COLO668 (cell line): ENCODE results near the gene AGA.

Source experiments
- DNase-seq: peaks from one replicate; lab custom pipeline; 2025; ENCODE audit not compliant: unreplicated experiment; lab: John Stamatoyannopoulos, UW

The AGA gene

DNA sequence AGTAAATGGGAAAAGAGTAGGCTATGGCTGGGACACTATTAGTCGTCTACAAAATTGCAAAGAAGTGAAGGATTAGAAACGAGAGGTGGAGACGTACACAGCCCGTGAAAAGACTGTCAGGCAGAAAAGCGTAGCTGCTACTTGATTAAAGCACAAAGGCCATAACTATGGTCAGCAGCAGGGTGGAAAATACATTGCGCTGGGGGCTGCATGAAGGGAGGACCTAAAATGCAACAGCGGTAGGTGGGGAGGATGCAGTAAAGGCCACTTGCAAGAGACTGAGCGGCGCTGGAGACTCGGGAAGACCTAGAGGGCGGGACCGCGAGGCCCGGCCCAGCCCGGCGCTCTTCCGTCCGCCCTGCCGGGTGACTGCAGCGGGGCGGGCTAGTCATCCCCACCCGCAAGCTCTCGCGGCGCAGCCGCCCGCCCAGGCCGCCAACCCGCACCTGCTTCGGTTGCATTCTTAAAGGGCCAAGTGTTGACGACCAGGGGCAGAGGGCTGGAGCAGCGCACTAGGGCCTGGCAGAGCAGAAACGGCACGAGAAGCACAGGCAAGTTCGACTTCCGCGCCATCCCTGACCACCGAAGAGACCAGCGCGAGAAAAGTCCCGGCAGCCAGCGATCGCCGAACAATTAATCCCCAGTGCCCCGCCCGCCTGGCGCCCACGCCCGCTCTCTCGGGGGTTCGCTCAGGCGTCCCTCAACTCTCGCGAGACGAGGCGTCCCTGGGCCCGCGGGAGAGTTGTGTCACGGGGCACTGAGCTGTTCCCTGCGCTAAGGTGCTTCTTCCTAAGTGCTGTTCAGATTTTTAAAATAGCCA, at the start of gene AGA:
AGA (minus strand) TSS at position 635 of the 820 bp plus-strand sequence; CDS start at position 573, 62 bp downstream.
- DNase-seq = peak; percentile 95

DNA sequence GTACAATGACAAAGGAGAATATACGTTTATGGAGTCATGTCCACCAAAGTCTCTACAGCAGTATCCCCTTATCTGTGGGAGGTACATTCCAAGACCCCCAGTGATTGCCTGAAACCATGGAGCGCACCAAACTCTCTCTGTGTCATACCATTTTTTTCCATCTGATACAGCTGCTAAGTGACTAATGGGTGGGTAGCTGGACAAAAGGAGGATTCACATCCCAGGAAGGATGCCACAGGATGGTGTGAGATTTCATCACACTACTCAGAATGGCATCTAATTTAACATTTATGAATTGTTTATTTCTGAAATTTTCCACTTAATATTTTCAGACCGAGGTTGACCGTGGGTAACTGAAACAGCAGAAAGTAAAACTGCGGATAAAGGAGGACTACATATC, 49.8 kb upstream of the AGA start:
- no peak for DNase-seq

DNA sequence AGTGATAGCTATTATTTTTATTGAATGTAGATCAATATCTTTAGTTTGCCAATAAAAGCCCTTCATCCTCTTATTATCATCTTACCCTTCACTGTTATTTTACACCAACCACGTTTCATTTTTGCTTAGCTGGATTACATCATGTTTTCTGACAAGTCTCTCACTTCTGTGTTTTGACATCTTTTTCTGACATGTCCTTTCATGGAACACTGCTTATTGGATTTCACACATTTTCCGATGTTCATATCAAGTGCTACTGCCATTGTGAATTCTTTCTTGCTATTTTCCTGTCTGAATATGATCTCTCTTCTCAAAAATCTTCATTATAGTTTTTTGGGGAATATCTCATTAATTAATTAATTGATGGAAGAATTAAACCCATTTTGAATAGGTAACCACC, 48.5 kb upstream of the AGA start:
- no peak for DNase-seq

DNA sequence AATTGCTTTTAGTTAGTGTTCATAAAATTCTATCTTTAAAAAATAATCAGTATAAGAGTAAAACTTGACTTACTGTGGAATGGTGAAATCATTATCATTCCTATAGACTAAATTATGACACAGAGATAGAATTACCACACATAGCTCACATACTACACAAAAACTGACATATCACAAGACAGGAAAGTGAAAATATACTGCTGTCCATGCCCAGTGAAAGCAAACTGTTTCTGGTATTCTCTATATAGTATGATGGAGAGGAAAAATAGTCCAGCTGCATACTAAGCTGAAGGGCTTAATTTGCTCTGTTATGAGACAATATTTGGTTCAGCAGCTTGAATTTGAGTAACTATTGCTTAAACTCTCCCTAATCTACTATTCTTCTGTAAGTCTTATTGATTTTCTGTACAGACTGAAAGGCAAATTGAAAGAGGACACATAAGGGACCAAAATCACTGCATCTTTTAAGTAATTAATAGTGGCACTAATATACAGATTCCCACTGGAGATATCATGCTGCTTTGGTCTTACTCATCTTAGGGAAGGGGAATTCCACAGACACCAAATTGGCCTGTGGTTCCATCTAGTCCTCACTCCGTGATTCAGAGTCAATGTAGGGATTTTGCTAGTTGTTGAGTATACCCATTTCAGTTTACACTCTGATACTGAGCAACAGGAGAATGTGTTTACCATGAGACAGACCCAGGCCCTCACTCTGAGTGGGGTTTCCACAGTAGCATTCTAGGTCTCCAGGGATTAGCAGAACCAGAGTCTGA, 47.4 kb upstream of the AGA start:
- DNase-seq = no peak

DNA sequence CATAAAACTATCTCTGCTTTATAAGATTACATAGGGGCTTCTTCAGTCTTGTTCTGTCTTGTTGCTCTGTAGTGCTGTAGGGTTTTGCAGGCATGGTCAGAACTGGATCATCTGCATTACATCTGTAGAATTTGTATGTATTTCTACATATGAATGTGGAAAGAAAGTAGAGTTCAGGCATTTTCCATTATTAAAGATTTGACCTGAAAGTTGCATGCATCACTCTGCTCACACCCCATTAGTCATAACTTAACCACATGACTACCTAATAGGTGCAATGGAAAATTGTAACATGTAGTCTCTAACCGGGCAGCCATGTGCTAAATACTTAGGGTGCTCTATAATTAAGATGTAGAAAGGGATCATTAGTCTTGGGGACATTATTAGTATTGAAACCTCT, 45.7 kb upstream of the AGA start:
- no peak for DNase-seq

DNA sequence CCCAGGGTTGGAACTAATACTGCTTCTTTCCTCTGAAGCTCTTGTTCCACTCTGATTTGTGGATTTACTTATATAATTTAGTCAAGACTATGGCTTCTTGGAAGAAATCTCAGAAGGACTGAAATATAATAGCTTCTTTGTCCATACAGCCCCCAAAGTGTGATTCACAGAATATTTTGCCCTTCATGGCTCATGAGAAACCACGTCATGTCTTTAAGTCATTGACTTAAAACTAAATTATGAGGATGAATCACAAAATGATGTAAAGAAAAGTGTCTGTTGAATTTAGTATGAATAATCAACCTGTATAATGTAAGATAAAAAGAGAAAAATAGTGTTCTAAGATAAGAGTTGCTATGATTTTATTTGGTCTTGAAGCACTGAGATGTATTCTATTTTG, 43.3 kb upstream of the AGA start:
- no peak for DNase-seq

DNA sequence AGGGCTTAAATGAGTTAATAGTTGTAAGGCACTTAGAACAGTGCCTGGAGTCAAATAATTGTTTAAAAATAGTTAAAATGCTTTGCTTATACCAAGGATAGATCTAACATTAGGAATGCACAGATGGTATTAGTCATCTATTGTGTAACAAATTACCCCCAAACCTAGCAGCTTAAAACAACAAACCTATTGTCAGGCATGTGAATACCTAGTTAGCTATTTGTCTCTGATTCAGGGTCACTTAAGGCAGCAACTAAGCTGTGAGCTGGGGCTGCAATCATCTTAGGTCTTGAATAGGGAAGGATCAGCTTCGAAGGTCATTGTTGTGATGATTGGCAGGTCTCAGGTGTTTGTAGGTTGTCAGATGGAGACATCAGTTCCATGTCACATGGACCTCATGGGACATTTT, 42.4 kb upstream of the AGA start:
- no peak for DNase-seq

DNA sequence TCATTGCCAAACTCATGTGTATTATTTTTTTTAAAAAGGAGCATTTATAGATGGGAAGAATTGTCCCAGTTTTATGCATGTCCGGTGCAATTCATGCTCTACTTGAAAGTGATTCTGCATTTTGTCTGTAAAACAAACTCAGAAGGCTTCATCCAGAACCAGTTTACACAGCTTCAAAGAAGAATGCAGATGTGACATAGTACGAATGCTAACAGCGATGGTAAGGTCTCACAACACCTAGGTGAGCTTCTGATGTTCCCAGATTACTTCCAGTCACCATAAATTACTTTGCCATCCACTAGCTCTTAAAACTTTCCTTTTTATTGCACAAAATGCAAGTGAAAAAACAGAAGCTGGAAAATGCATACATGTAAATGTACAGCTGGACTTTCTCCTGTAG, 41.5 kb upstream of the AGA start:
- no peak for DNase-seq

DNA sequence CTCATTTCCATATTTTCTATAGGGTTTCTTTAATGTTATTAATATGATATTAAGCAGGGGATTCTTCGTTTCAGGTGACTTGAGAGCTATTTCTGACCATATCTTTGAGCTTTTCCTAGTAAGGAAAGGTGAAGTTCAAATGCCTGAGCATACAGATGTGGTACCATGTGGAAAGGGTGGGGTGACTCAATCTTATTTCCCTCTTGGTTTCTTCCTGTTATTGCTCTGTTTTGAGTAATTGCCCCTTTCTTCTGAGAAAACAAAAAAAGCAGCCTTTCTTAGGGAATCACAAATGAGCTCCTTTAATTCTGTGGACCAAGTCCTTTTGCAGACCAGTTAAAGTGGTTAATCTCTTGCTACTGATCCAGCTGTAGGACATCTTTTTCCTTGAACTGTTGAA, 41.0 kb upstream of the AGA start:
- no peak for DNase-seq

DNA sequence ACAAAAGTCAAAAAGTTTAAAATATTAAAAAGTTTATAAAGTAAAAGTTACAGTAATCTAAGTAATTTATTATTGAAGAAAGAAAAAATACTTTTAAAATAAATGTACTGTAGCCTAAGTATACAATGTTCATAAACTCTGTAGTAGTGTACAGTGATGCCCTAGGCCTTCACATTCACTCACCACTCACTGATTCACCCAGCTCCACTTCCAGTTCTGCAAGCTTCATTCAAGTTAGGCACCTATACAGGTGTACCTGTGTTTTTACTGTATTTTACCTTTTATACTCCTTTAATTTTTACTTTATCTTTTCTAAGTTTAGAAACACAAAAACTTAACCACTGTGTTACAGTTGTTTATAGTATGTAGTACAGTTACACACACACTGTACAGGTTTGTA, 40.1 kb upstream of the AGA start:
- DNase-seq = no peak

DNA sequence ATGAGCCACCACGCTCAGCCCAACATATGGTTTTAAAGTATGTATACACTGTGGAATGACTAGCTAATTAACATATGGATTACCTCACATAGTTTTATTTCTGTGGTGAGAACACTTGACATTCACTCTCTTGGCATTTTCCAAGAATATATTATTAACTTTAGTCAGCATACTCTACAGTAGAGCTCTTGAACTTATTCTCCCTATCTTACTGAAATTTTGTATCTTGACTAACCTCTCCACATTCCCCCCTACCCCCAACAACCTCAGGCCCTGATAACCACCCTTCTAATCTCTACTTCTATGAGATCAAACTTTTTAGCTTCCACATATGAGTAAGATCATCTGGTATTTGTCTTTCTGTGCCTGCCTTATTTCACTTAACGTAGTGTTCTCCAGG, 38.6 kb upstream of the AGA start:
- no peak for DNase-seq

DNA sequence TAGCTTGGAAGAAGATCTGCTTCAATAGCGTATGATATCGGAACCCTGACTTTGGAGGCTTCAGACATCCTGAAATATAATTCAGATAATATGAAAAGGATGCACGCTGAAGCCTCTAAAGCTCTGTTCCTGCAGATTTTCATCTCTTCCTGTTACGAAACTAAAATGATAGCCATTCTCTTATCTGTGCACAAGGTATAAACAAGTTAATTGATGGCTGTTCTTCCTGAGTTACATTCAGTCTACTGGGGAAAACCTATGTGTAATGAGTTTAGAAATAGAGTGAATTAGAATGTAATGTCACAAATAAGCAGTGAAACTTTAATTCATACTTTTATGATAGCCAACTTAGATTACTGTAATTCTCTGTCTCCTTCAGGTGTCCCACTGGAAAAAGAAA, 36.8 kb upstream of the AGA start:
- DNase-seq = no peak

DNA sequence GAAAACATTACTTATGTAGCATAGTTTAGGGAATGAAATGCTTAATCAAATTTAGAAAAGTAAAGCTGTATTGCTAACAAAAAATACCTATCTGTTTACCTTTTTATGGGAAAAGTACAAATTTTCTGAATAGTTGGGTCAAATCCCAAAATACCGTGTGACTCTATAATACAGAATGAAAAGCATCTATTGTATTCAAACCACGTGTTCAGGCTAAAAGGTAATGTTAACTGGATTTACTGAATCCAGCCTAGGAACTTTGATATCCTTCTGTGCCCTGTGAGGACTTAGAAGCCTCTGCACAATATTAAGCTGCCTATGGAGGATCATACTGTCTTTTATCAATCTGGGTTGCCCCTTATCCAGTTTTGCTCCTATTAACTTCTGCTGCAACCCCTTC, 36.3 kb upstream of the AGA start:
- no peak for DNase-seq

DNA sequence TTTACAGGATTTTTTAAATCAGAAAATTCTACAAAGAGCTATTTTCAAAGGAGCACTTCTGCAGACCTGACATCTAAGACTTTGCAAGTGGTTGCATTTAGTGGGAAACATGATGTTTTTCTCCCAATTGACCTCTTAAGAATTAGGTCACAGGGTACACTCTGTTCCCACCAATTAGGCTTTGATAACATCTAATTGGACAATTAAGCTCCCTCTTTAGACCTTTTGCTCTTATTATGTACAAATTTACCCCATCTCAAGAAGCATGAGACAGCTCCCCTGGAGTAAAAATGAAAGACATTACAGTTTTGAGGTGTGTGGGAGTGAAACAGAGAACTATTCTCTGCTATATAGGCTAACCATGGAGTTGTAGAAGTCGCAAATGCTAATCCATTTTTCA, 31.8 kb upstream of the AGA start:
- no peak for DNase-seq

DNA sequence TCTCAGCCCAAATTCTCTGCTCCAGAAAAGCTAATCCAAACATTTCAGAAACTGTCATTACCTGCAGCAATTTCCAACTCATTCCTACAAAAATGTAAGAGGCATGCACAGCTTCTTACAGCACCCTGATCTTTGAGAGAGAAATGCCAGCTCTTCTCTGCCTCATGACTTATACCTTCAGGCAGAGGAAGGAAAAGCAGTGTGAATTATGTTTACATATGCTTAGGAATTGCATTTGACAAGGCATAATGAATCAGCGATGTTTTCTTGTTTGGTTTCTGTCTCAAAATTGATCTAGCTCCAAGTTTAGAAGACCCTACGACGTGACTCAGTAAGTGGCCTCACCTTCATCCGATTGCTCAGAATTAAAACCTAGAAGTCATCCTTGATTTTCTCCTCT, 21.8 kb upstream of the AGA start:
- no peak for DNase-seq

DNA sequence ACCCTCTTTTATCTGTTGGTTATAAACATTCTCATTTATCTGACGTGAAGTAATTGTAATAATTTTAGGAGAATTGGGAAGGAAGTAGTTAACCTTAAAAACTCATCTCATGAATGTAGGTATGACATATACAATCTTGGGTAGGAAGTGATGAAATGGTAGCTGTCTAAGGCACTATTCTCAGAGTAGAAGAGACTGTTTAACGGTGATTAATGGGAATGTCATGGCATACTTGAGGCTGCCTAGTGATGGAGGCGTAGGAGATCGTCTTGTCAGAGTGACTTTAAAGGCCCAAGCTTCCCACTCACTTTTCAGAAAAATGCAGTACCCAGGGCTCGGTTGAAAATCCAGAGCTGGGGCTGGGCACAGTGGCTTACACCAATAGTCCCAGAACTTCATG, 19.4 kb upstream of the AGA start:
- DNase-seq = no peak

DNA sequence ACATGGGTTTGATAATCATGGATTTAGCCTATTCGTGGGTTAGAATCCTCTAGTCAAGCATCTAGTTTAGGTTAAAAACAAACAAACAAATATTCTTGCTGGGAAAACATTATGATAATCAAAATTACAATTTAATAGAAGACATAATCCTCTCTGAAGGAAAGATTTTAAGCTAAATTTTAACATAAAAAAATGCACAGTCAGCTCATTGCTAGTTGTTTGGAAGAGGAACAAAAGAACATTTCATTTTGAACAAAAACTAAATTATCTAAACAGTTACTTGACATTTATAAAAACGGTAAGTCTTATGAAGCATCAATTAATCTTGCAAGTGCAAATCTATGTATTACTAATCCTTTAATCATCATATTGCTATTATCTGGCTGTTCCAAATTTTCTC, 18.2 kb upstream of the AGA start:
- DNase-seq = no peak

DNA sequence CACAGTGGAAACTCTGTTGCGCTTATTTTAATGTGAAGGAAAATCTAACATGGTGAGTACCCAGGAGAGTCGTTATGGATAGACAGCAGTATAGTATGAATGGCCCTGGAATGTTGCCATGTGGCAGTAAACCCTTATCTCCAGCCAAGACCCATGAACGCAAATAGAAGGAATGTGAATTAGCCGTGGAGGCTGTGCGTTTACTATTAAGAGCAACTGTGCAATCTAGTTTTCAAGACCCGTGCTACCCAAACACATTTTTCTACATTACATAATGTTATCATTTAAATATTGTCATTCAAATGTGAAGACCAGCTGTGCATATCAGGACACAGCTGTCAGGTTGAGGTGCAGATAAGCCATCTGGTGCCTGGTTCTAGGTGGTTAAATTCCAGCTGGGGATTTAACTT, 13.3 kb upstream of the AGA start:
- DNase-seq = no peak

DNA sequence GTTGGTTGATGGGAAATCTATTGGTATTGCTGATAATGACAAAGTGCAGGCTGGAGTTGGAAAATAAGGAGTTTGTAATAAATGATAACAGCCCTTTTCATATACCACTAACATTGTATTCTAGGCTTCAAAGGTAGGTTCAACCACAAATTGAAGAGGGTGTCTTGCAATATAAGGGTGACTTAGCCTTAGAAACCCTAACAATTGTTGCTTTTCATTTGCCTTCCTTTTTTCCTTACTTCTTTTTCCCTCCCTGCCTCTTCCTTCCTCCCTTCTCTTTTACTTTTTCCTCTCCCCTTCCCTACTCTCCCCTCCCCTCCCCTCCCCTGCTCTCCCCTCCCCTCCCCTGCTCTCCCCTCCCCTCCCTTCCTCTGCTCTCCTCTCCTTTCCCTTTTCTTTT, 10.9 kb upstream of the AGA start:
- DNase-seq = no peak

DNA sequence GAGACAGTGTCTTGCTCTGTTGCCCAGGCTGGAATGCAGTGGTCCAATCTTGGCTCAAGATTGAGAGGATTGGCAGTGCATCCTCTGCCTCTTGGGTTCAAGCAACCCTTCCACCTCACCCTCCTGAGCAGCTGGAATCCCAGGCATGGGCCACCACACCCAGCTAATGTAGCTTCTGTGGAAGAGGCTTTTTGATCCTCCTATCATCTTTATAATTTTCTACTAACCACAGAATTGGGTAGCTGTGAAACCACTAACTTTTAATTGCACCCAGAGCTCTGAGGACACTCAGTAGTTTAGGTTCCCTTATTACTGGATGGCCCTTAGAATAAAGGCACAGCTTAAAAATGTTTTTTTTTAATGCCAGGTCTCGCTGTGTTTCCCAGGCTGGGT, 8.9 kb upstream of the AGA start:
- no peak for DNase-seq

DNA sequence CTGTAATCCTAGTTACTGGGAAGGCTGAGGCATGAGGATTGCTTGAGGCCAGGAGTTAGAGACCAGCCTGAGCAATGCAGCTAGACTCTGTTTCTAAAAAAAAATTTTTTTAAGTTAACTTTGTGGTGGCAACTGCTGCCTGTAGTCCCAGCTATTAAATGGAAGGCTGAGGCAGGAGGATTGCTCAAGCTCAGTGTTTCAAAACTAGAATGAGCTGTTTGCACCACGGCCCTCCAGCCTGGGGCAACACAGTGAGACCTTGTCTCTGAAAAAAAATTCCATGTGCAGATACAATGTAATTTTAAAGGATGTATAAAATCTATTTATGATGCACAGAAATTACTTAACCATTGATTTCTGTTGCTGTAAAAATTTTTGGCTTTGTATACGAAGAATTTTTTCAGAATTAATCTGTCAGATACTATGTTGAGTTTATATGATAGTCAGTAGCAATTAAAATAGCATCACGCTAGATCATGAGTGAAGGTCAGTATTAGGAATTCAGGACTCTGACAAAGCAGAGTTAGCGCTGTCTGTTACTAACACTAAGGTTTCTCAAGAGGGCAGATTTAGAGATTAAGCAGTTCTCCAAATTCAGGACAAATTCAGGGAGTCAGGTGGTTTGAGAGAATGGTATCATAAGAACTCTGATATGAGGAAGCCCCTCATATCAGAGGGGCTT, 8.3 kb upstream of the AGA start:
- DNase-seq = no peak

DNA sequence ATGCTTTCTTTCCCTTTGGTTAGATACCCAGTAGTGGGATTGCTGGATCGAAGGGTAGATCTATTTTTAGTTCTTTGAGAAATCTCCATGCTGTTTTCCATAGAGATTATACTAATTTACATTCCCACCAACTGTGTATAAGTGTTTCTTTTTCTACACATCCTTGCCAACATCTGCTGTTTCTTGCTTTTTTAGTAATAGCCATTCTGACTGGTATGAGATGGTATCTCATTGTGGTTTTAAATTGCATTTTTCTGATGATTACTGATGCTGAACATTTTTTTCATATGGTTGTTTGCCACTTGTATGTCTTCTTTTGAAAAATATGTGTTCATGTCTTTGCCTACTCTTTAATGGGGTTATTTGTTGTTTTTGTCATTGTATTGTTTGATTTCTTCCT, 6.6 kb upstream of the AGA start:
- DNase-seq = no peak
